SK-N-SH treated with all-trans-retinoic acid at 6 μM for 48 hours (cell line): ENCODE measurements around the gene PLPP3.

Experiments
- CSDC2 ChIP-seq: fragments of 250-450 bp; sonication (Bioruptor Pico); IDR thresholded peaks from 2 replicates; pipeline ENCODE4 v1.5.0; 2020; ENCODE audit warnings: mild to moderate bottlenecking, moderate library complexity
- ESRRG ChIP-seq: fragments of 250-450 bp; sonication (Bioruptor Pico); IDR thresholded peaks from 2 replicates; pipeline ENCODE4 v1.6.1; 2021; ENCODE audit warnings: mild to moderate bottlenecking
- GLIS3 ChIP-seq: fragments of 250-450 bp; sonication (Bioruptor Pico); IDR thresholded peaks from 2 replicates; pipeline ENCODE4 v1.5.0; 2020; ENCODE audit warnings: mild to moderate bottlenecking, moderate library complexity
- OSR1 ChIP-seq: fragments of 250-450 bp; sonication (Bioruptor Pico); IDR thresholded peaks from 2 replicates; pipeline ENCODE4 v1.8.0; 2022; ENCODE audit warnings: moderate library complexity, mild to moderate bottlenecking, inconsistent platforms
- PATZ1 ChIP-seq: fragments of 250-450 bp; sonication (Bioruptor Pico); IDR thresholded peaks from 2 replicates; pipeline ENCODE4 v1.8.0; 2020; ENCODE audit warnings: mild to moderate bottlenecking, moderate library complexity, borderline replicate concordance
- PPARA ChIP-seq: fragments of 250-450 bp; sonication (Bioruptor Pico); IDR thresholded peaks from 2 replicates; pipeline ENCODE4 v1.5.0; 2020; ENCODE audit warnings: mild to moderate bottlenecking, borderline replicate concordance
- SNAI2 ChIP-seq: fragments of 250-450 bp; sonication (Bioruptor Pico); IDR thresholded peaks from 2 replicates; pipeline ENCODE4 v1.5.0; 2020; ENCODE audit warnings: mild to moderate bottlenecking, moderate library complexity
- TSHZ2 ChIP-seq: fragments of 250-450 bp; sonication (Bioruptor Pico); IDR thresholded peaks from 2 replicates; pipeline ENCODE4 v1.5.0; 2020; ENCODE audit warnings: mild to moderate bottlenecking, moderate library complexity
- ZFP3 ChIP-seq: fragments of 250-450 bp; sonication (Bioruptor Pico); IDR thresholded peaks from 2 replicates; pipeline ENCODE4 v1.5.0; 2020; ENCODE audit warnings: mild to moderate bottlenecking, moderate library complexity
- ZNF70 ChIP-seq: fragments of 450-650 bp; formaldehyde crosslinking; IDR thresholded peaks from 2 replicates; pipeline ENCODE4 v1.5.0; 2020; ENCODE audit warnings: mild to moderate bottlenecking, moderate library complexity

DNA sequence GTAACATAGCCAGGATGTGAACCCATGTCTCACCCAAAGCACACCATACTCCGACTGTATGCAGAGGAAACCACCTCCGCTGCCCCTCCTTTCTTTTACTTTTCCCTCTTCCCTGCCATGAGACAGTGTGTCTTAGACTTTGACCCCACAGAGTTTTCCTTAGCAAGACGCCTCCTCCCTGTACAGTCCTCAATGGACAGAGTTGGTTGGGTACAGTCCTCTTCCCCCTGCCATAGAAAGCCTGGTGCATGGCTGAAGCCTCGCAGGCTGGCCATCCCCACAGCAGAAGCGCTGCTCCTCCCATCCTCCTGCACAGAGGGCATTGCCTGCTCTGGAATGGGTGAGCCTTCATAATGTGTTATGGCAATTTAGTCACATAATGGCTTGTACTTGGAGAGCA, 127.9 kb downstream of the PLPP3 start:
- TF ChIP-seq PATZ1 (CRISPR knock-in tag) = no peak
- TF ChIP-seq ESRRG = no peak
- TF ChIP-seq SNAI2 (CRISPR knock-in tag) = no peak
- no peak for TF ChIP-seq CSDC2 (CRISPR knock-in tag)
- no peak for TF ChIP-seq PPARA (CRISPR knock-in tag)
- no peak for TF ChIP-seq GLIS3 (CRISPR knock-in tag)
- no peak for TF ChIP-seq TSHZ2
- TF ChIP-seq ZNF70 = no peak
- TF ChIP-seq OSR1 (CRISPR knock-in tag) = no peak
- no peak for TF ChIP-seq ZFP3 (CRISPR knock-in tag)
